ENCODE measurements around the gene PUS3.
"Not testable (repeated sequence)": the region's sequence is repeated elsewhere in the genome, so short reads cannot be mapped to it uniquely, and the experiment has no call there.

The PUS3 gene

GRCh38 chr11:125857670-125858069 lies 45.3 kb downstream of the PUS3 start:
- DNase-seq: not testable (repeated sequence)

GRCh38 chr11:125846188-125846587 lies 56.8 kb downstream of the PUS3 start:
- no peak for DNase-seq

Data from NCI-H1436 (cell line).